DND-41 (cell line): ENCODE data around the gene MYL6.

Experiments used
- ATAC-seq: fragments of 200-7000 bp; cut with Tn5 transposase; 3 replicates; pipeline ENCODE4 v1.9.1; 2021; ENCODE audit warnings: low read depth; ENCODE audit not compliant: insufficient read depth
- DNase-seq: peaks from one replicate; pipeline ENCODE4 v3.0.0-alpha.2; 2020
- H2AFZ ChIP-seq: 2 replicates; pipeline ENCODE4 v1.6.0; 2012; ENCODE audit warnings: low read depth, low read length
- H3K27ac ChIP-seq: 2 replicates; pipeline ENCODE4 v1.5.1; 2012; ENCODE audit warnings: low read length, inconsistent platforms
- H3K27me3 ChIP-seq: fragments of 200-600 bp; sonication (generic); 2 replicates; pipeline ENCODE4 v1.6.0; 2012; ENCODE audit warnings: low read length, mild to moderate bottlenecking, inconsistent platforms; ENCODE audit not compliant: insufficient read depth, poor library complexity
- H3K36me3 ChIP-seq: 2 replicates; pipeline ENCODE4 v1.5.1; 2012; ENCODE audit warnings: low read length, inconsistent platforms; ENCODE audit not compliant: insufficient read depth
- H3K4me1 ChIP-seq: 2 replicates; pipeline ENCODE4 v1.5.1; 2012; ENCODE audit warnings: mild to moderate bottlenecking, low read length; ENCODE audit not compliant: insufficient read depth
- H3K4me2 ChIP-seq: 2 replicates; pipeline ENCODE4 v1.6.0; 2012; ENCODE audit warnings: mild to moderate bottlenecking, moderate library complexity, low read length, inconsistent platforms; ENCODE audit not compliant: insufficient read depth
- H3K4me3 ChIP-seq, 2 experiments: fragments of 200-600 bp in 1 of 2; shearing (Covaris generic) in 1 of 2; 2 replicates each; pipeline ENCODE4 v1.5.1; 2012 to 2016; ENCODE audit warnings: inconsistent platforms in 2 of 2, low read length in 2 of 2, mild to moderate bottlenecking in 2 of 2, low read depth in 1 of 2, moderate library complexity in 1 of 2
- H3K79me2 ChIP-seq: 2 replicates; pipeline ENCODE4 v1.6.0; 2012; ENCODE audit warnings: low read length, inconsistent platforms; ENCODE audit not compliant: insufficient read depth
- H3K9ac ChIP-seq: 2 replicates; pipeline ENCODE4 v1.6.0; 2012; ENCODE audit warnings: low read depth, mild to moderate bottlenecking, inconsistent platforms, low read length, moderate library complexity
- H3K9me3 ChIP-seq: 2 replicates; pipeline ENCODE4 v1.5.1; 2012; ENCODE audit warnings: low read length, moderate library complexity, mild to moderate bottlenecking, inconsistent platforms; ENCODE audit not compliant: insufficient read depth, severe bottlenecking
- H4K20me1 ChIP-seq: 2 replicates; pipeline ENCODE4 v1.6.0; 2012; ENCODE audit warnings: low read length; ENCODE audit not compliant: insufficient read depth
- CTCF ChIP-seq: IDR thresholded peaks from 2 replicates; pipeline ENCODE4 v1.5.1; 2012; ENCODE audit warnings: borderline replicate concordance, low read length, moderate library complexity, mild to moderate bottlenecking; ENCODE audit not compliant: poor library complexity, severe bottlenecking; ENCODE audit errors: extremely low read depth
- EZH2 ChIP-seq: IDR thresholded peaks from 3 replicates; pipeline ENCODE4 v1.6.1; 2012; ENCODE audit warnings: borderline replicate concordance, low read depth, mild to moderate bottlenecking, moderate library complexity, low read length, inconsistent platforms; ENCODE audit not compliant: severe bottlenecking

MYL6 gene

DNA sequence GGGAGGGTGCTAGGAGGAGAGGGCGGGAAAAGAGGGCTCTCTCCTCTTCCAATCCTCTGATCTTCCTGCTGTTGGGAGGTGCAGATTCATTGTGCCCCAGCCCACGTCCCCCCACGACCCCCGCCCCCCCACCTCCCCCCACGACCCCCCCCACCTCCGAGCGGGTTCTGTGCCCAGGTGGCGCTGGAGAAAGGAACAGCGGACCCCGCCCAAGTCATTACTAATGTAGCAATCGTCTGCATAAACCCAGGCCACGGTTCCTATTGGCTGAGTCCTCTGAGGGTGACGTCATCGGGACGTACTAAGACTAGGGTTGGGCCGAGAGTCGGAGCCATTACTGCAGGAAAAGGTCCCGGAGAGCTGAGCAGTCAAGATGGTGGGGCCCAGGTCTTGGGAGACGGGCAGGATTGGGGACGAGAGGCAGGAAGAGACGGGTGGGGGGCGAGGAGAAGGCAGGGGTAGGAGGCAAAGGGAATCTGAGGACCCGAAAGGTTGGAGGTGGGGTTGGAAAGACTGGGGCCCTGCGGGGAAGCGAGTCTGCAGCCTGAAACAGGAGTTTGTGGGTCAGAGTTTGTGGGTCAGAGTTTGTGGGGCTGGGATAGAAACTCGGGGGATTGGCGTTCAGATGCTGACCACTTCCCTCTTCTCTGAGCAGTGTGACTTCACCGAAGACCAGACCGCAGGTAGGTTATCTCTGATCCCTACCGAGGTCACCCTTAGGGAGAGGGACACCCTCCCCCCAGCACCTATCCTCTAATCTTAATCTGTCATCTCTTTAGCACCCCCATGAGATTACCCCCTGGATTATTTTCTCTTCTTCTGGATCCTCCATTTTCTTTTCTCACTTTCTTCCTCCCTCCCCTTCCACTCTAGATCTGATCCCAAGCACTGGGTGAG lies at the start of gene MYL6:
TSS of gene MYL6 (plus strand) at position 331 of the 897 bp plus-strand sequence. CDS start at position 374, 43 bp downstream.
- H3K9me3 ChIP-seq, result no peaks in the 10 kb centered on the region
- DNase-seq (peak; percentile 97), ATAC-seq (peak; percentile 87)
- peaks cover 59% of the 10 kb centered on the region for H3K36me3 ChIP-seq
- H3K79me2 ChIP-seq, result peaks cover 71% of the 10 kb centered on the region
- H3K4me3 ChIP-seq, result peak within 1 kb of the TSS; percentile 67 to 69
- H3K4me2 ChIP-seq, result peak within 1 kb of the TSS; percentile 78
- peak within 1 kb of the TSS; percentile 83 for H2AFZ ChIP-seq
- peaks cover 72% of the 10 kb centered on the region for H3K4me1 ChIP-seq
- peaks cover 10% of the 10 kb centered on the region for H4K20me1 ChIP-seq
- no peak for TF ChIP-seq CTCF
- TF ChIP-seq EZH2, result no peak
- peak within 1 kb of the TSS; percentile 89 for H3K27ac ChIP-seq
- H3K27me3 ChIP-seq, result no peaks in the 10 kb centered on the region
- H3K9ac ChIP-seq, result peak within 1 kb of the TSS; percentile 89

- Histone ChIP-seq H3K9ac (no peak overlapping the region), H3K27ac (no peak overlapping the region), H3K4me2 (no peak overlapping the region), H3K79me2 (peaks cover 32% of the 10 kb centered on the region), H4K20me1 (peaks cover 21% of the 10 kb centered on the region; the same call in 1 of the 2 replicates), H3K36me3 (peaks cover 84% of the 10 kb centered on the region), H3K4me3 (no peak overlapping the region), H3K4me1 (peaks cover 25% of the 10 kb centered on the region), H3K27me3 (no peaks in the 10 kb centered on the region), H2AFZ (no peak overlapping the region), H3K9me3 (no peaks in the 10 kb centered on the region)
- DNase-seq (no peak), ATAC-seq (no peak)
- TF ChIP-seq CTCF, result no peak
These were observed 47.6 kb upstream of the MYL6 start for GRCh38 chr12:56110571-56110970.

GRCh38 chr12:56114084-56114483 lies 44.1 kb upstream of the MYL6 start:
- no peak overlapping the region for H2AFZ ChIP-seq
- H3K9me3 ChIP-seq, result no peaks in the 10 kb centered on the region

More at GRCh38 chr12:56114084-56114483, 44.1 kb upstream of the MYL6 start:
- Histone ChIP-seq H3K4me1 (peaks cover 24% of the 10 kb centered on the region), H3K27ac (no peak overlapping the region; the same call in 1 of the 2 replicates), H3K36me3 (peaks cover 60% of the 10 kb centered on the region), H3K27me3 (no peaks in the 10 kb centered on the region), H3K79me2 (peaks cover 24% of the 10 kb centered on the region), H3K9ac (no peak overlapping the region), H3K4me3 (no peak overlapping the region), H3K4me2 (no peak overlapping the region), H4K20me1 (0 out of 2 replicates have a peak, but pooled peaks cover 2% of the 10 kb centered on the region)
- DNase-seq (no peak), ATAC-seq (no peak)
- TF ChIP-seq CTCF (no peak), EZH2 (no peak)
